ENCODE measurements around the gene F8.
"Not testable (repeated sequence)": the region's sequence is repeated elsewhere in the genome, so short reads cannot be mapped to it uniquely, and the experiment has no call there.

Gene F8

GRCh38 chrX:154873329-154873728 lies 149.2 kb downstream of the F8 start:
- no CpG with 5 or more reads among the region's 2 CpGs for WGBS (ENCODE audit: extremely low coverage, insufficient coverage, insufficient read length)
- no peak overlapping the region for H3K4me2 ChIP-seq (ENCODE audit: low read length)
- H3K4me3 ChIP-seq (ENCODE audit: low read depth, low read length), result no peak overlapping the region
- no peak for DNase-seq
- no peaks in the 10 kb centered on the region for H3K9me3 ChIP-seq (ENCODE audit: insufficient read depth, low read depth, low read length)
- H3K27ac ChIP-seq (ENCODE audit: low read depth, low read length), result no peak overlapping the region
- no peaks in the 10 kb centered on the region for H3K27me3 ChIP-seq (ENCODE audit: insufficient read depth, low read length)
- H4K12ac ChIP-seq (ENCODE audit: low read depth, low read length), result no peak overlapping the region
- H3K36me3 ChIP-seq (ENCODE audit: control insufficient read depth in 1 of 2, insufficient read depth in 2 of 2, low read length in 2 of 2), result no peaks in the 10 kb centered on the region
- H3K79me1 ChIP-seq (ENCODE audit: low read length), result no peaks in the 10 kb centered on the region
- H3K4me1 ChIP-seq (ENCODE audit: control insufficient read depth in 1 of 2, insufficient read depth in 2 of 2, low read length in 2 of 2), result no peaks in the 10 kb centered on the region
- H3K9ac ChIP-seq (ENCODE audit: low read length), result no peak overlapping the region
- no peak overlapping the region for H4K91ac ChIP-seq (ENCODE audit: low read depth, low read length)
- no peak overlapping the region for H2BK120ac ChIP-seq (ENCODE audit: insufficient read depth, low read length, poor library complexity)
- no peak overlapping the region for H3K23ac ChIP-seq (ENCODE audit: low read length)
- H3K79me2 ChIP-seq (ENCODE audit: control insufficient read depth, insufficient read depth, low read length, poor library complexity), result no peaks in the 10 kb centered on the region
- no peak overlapping the region for H2BK12ac ChIP-seq (ENCODE audit: low read length)
- H4K8ac ChIP-seq (ENCODE audit: low read depth, low read length), result no peak overlapping the region
- H2AK5ac ChIP-seq (ENCODE audit: low read length), result no peak overlapping the region
- no peak overlapping the region for H2BK5ac ChIP-seq (ENCODE audit: low read depth, low read length, poor library complexity)
- H2AFZ ChIP-seq (ENCODE audit: insufficient read depth, low read length, poor library complexity), result no peak overlapping the region
- H3K18ac ChIP-seq (ENCODE audit: low read length), result no peak overlapping the region
- H3K14ac ChIP-seq (ENCODE audit: low read length), result no peak overlapping the region
- no peak overlapping the region for H3K4ac ChIP-seq (ENCODE audit: low read depth, low read length)

- H4K12ac ChIP-seq (ENCODE audit: low read depth, low read length); H4K91ac ChIP-seq (ENCODE audit: low read depth, low read length); H3K79me1 ChIP-seq (ENCODE audit: low read length); H2BK120ac ChIP-seq (ENCODE audit: insufficient read depth, low read length, poor library complexity); H4K8ac ChIP-seq (ENCODE audit: low read depth, low read length); H3K9ac ChIP-seq (ENCODE audit: low read length); H2BK5ac ChIP-seq (ENCODE audit: low read depth, low read length, poor library complexity); H3K79me2 ChIP-seq (ENCODE audit: control insufficient read depth, insufficient read depth, low read length, poor library complexity); H3K27me3 ChIP-seq (ENCODE audit: insufficient read depth, low read length); DNase-seq; H3K4me3 ChIP-seq (ENCODE audit: low read depth, low read length); H3K4me2 ChIP-seq (ENCODE audit: low read length); H2BK12ac ChIP-seq (ENCODE audit: low read length); H3K4me1 ChIP-seq (ENCODE audit: control insufficient read depth in 1 of 2, insufficient read depth in 2 of 2, low read length in 2 of 2); H3K14ac ChIP-seq (ENCODE audit: low read length); H3K27ac ChIP-seq (ENCODE audit: low read depth, low read length); H2AFZ ChIP-seq (ENCODE audit: insufficient read depth, low read length, poor library complexity); H3K23ac ChIP-seq (ENCODE audit: low read length); H2AK5ac ChIP-seq (ENCODE audit: low read length); H3K18ac ChIP-seq (ENCODE audit: low read length); H3K9me3 ChIP-seq (ENCODE audit: insufficient read depth, low read depth, low read length); H3K4ac ChIP-seq (ENCODE audit: low read depth, low read length); H3K36me3 ChIP-seq (ENCODE audit: control insufficient read depth in 1 of 2, insufficient read depth in 2 of 2, low read length in 2 of 2): not testable (repeated sequence)
Measured at GRCh38 chrX:154868522-154868921, 154.0 kb downstream of the F8 start.

GRCh38 chrX:154855256-154855655 lies 167.3 kb downstream of the F8 start:
- no peaks in the 10 kb centered on the region for H3K4me1 ChIP-seq (ENCODE audit: control insufficient read depth in 1 of 2, insufficient read depth in 2 of 2, low read length in 2 of 2)

GRCh38 chrX:154850957-154851611 lies 171.4 kb downstream of the F8 start:
- no peak for DNase-seq
- no peak overlapping the region for H3K14ac ChIP-seq (ENCODE audit: low read length)
- no peak overlapping the region for H4K12ac ChIP-seq (ENCODE audit: low read depth, low read length)
- H3K4me2 ChIP-seq (ENCODE audit: low read length), result no peak overlapping the region
- H2BK120ac ChIP-seq (ENCODE audit: insufficient read depth, low read length, poor library complexity), result no peak overlapping the region
- H2BK12ac ChIP-seq (ENCODE audit: low read length), result no peak overlapping the region
- H2BK5ac ChIP-seq (ENCODE audit: low read depth, low read length, poor library complexity), result no peak overlapping the region
- no peak overlapping the region for H3K23ac ChIP-seq (ENCODE audit: low read length)
- H3K36me3 ChIP-seq (ENCODE audit: control insufficient read depth in 1 of 2, insufficient read depth in 2 of 2, low read length in 2 of 2), result no peaks in the 10 kb centered on the region
- H3K79me1 ChIP-seq (ENCODE audit: low read length), result no peaks in the 10 kb centered on the region
- no peak overlapping the region for H4K91ac ChIP-seq (ENCODE audit: low read depth, low read length)
- no peak overlapping the region for H2AFZ ChIP-seq (ENCODE audit: insufficient read depth, low read length, poor library complexity)
- H3K4me1 ChIP-seq (ENCODE audit: control insufficient read depth in 1 of 2, insufficient read depth in 2 of 2, low read length in 2 of 2), result no peaks in the 10 kb centered on the region
- H3K27me3 ChIP-seq (ENCODE audit: insufficient read depth, low read length), result no peaks in the 10 kb centered on the region
- no peak overlapping the region for H3K4ac ChIP-seq (ENCODE audit: low read depth, low read length)
- H2AK5ac ChIP-seq (ENCODE audit: low read length), result no peak overlapping the region
- H3K4me3 ChIP-seq (ENCODE audit: low read depth, low read length), result no peak overlapping the region
- no peak overlapping the region for H3K27ac ChIP-seq (ENCODE audit: low read depth, low read length)
- WGBS (ENCODE audit: extremely low coverage, insufficient coverage, insufficient read length), result no CpG with 5 or more reads among the region's 1 CpG
- no peak overlapping the region for H3K18ac ChIP-seq (ENCODE audit: low read length)
- H3K9me3 ChIP-seq (ENCODE audit: insufficient read depth, low read depth, low read length), result no peaks in the 10 kb centered on the region
- H3K79me2 ChIP-seq (ENCODE audit: control insufficient read depth, insufficient read depth, low read length, poor library complexity), result no peaks in the 10 kb centered on the region
- no peak overlapping the region for H3K9ac ChIP-seq (ENCODE audit: low read length)
- H4K8ac ChIP-seq (ENCODE audit: low read depth, low read length), result no peak overlapping the region

More at GRCh38 chrX:154855256-154855655, 167.3 kb downstream of the F8 start:
- no peak overlapping the region for H2AK5ac ChIP-seq (ENCODE audit: low read length)
- no peak overlapping the region for H3K4ac ChIP-seq (ENCODE audit: low read depth, low read length)
- H2BK5ac ChIP-seq (ENCODE audit: low read depth, low read length, poor library complexity), result no peak overlapping the region
- no peak overlapping the region for H3K23ac ChIP-seq (ENCODE audit: low read length)
- no peaks in the 10 kb centered on the region for H3K79me1 ChIP-seq (ENCODE audit: low read length)
- no peaks in the 10 kb centered on the region for H3K27me3 ChIP-seq (ENCODE audit: insufficient read depth, low read length)
- H3K36me3 ChIP-seq (ENCODE audit: control insufficient read depth in 1 of 2, insufficient read depth in 2 of 2, low read length in 2 of 2), result no peaks in the 10 kb centered on the region
- no peak overlapping the region for H3K4me3 ChIP-seq (ENCODE audit: low read depth, low read length)
- no peak overlapping the region for H3K9ac ChIP-seq (ENCODE audit: low read length)
- H4K91ac ChIP-seq (ENCODE audit: low read depth, low read length), result no peak overlapping the region
- H3K14ac ChIP-seq (ENCODE audit: low read length), result no peak overlapping the region
- H3K18ac ChIP-seq (ENCODE audit: low read length), result no peak overlapping the region
- no peak overlapping the region for H4K8ac ChIP-seq (ENCODE audit: low read depth, low read length)
- H3K9me3 ChIP-seq (ENCODE audit: insufficient read depth, low read depth, low read length), result no peaks in the 10 kb centered on the region
- no peak overlapping the region for H4K12ac ChIP-seq (ENCODE audit: low read depth, low read length)
- no peak overlapping the region for H3K27ac ChIP-seq (ENCODE audit: low read depth, low read length)
- no peak overlapping the region for H2BK12ac ChIP-seq (ENCODE audit: low read length)
- DNase-seq, result no peak
- no peaks in the 10 kb centered on the region for H3K79me2 ChIP-seq (ENCODE audit: control insufficient read depth, insufficient read depth, low read length, poor library complexity)
- no peak overlapping the region for H2BK120ac ChIP-seq (ENCODE audit: insufficient read depth, low read length, poor library complexity)
- no peak overlapping the region for H2AFZ ChIP-seq (ENCODE audit: insufficient read depth, low read length, poor library complexity)
- no peak overlapping the region for H3K4me2 ChIP-seq (ENCODE audit: low read length)

Data from trophoblast cell (in vitro differentiated cells and primary cell).